Measurements from ENCODE around the gene PIK3R1. TPM values are rescaled to one million over a fixed set of nuclear protein-coding genes. Genes with fewer than 3 reads are reported as not detected.

PIK3R1 gene
- total and polyA plus RNA-seq, 2 experiments from 2014 or later = 5.9 to 9.8 TPM

GRCh38 chr5:68295772-68296171 is 80.2 kb downstream of the PIK3R1 start:
- Histone ChIP-seq H3F3A (replicated peaks; ENCODE audit: low read depth) (no peaks in the 10 kb centered on the region), H3K27me3 (ENCODE audit: insufficient read depth) (no peaks in the 10 kb centered on the region), H3K79me2 (replicated peaks; ENCODE audit: insufficient read depth) (no peaks in the 10 kb centered on the region), H3K4me2 (no peak overlapping the region), H3K4me3 (no peak overlapping the region), H4K20me1 (replicated peaks; ENCODE audit: insufficient read depth) (no peaks in the 10 kb centered on the region), H2AFZ (no peak overlapping the region), H3K27ac (ENCODE audit: low read depth) (no peak overlapping the region), H3K9me2 (ENCODE audit: insufficient read depth) (no peaks in the 10 kb centered on the region), H3K36me3 (ENCODE audit: insufficient read depth) (peaks cover 13% of the 10 kb centered on the region; the same call in 1 of the 2 replicates), H3K4me1 (ENCODE audit: insufficient read depth) (peaks cover 17% of the 10 kb centered on the region)
- Mint-ChIP-seq H3K36me3 (ENCODE audit: low read depth) (peaks cover 53% of the 10 kb centered on the region), H3K27me3 (ENCODE audit: insufficient read depth, low read depth, poor library complexity) (no peaks in the 10 kb centered on the region), H3K9me3 (no peaks in the 10 kb centered on the region), H3K4me3 (no peak overlapping the region), H3K27ac (no peak overlapping the region), H3K4me1 (peaks cover 16% of the 10 kb centered on the region; the same call in 2 of the 3 replicates)
- TF ChIP-seq ZNF114 (CRISPR knock-in tag; IDR thresholded peaks at IDR 0.05) (no peak), EZH2 (IDR thresholded peaks at IDR 0.05; ENCODE audit: low read depth, unreplicated experiment) (no peak), REST (IDR thresholded peaks at IDR 0.05; ENCODE audit: unreplicated experiment) (no peak), JUNB (IDR thresholded peaks at IDR 0.05; ENCODE audit: unreplicated experiment) (no peak), CTCF (conservative IDR thresholded peaks at IDR 0.05; ENCODE audit: low read depth in 2 of 2) (no peak), EZH2phosphoT487 (IDR thresholded peaks at IDR 0.05; ENCODE audit: unreplicated experiment) (no peak), CREB1 (CRISPR knock-in tag; IDR thresholded peaks at IDR 0.05; ENCODE audit: low read depth) (no peak), ETS1 (IDR thresholded peaks at IDR 0.05) (no peak), POLR2AphosphoS5 (IDR thresholded peaks at IDR 0.05; ENCODE audit: low read depth) (no peak), ZNF331 (CRISPR knock-in tag; IDR thresholded peaks at IDR 0.05; ENCODE audit: low read depth) (no peak), ZNF462 (CRISPR knock-in tag; IDR thresholded peaks at IDR 0.05) (no peak), STAT1 (IDR thresholded peaks at IDR 0.05; ENCODE audit: unreplicated experiment) (no peak)
- ATAC-seq = no peak
- DNase-seq (ENCODE audit: low spot score) = no peak
